Bronchus fibroblast of lung (primary cell): Measurements from ENCODE around the gene ZNF536. TPM values are rescaled to one million over a fixed set of nuclear protein-coding genes. Genes with fewer than 3 reads are reported as not detected.

Experiments used
- total RNA-seq: library from RNA; depleted of rRNA; stranded (reverse); fragments of >200 nt; gene quantifications from 2 replicates; pipeline ENCODE4 v1.2.3, GENCODE V29; 2015

Gene ZNF536
- not detected in 2 replicates for total RNA-seq

GRCh38 chr19:30371960-30372824 is at the start of gene ZNF536:
Gene ZNF536, plus strand, starts transcription at chr19:30372384. Its CDS starts 71,179 bp downstream, at chr19:30443563.

